Neutrophil (primary cell): ENCODE data around the gene TBXAS1.

Experiments used
- H3K27ac ChIP-seq: fragments of 200-600 bp; sonication (generic); 2 replicates; pipeline ENCODE4 v1.5.1; 2016; ENCODE audit warnings: mild to moderate bottlenecking, moderate library complexity
- H3K27me3 ChIP-seq: fragments of 200-600 bp; sonication (generic); 2 replicates; pipeline ENCODE4 v1.6.0; 2016; ENCODE audit warnings: mild to moderate bottlenecking
- H3K36me3 ChIP-seq: fragments of 200-600 bp; sonication (generic); 2 replicates; pipeline ENCODE4 v1.5.1; 2017
- H3K4me1 ChIP-seq, 2 experiments: fragments of 200-600 bp in 1 of 2; sonication (generic) in 1 of 2; 1 replicate in 1 of 2; 2 replicates in 1 of 2; pipeline versions ENCODE4 v1.5.1 to v1.6.1; 2013 to 2016; ENCODE audit warnings: low read depth in 1 of 2, low read length in 1 of 2, mild to moderate bottlenecking in 1 of 2, moderate library complexity in 1 of 2; ENCODE audit not compliant: control insufficient read depth in 1 of 2, insufficient read depth in 1 of 2
- H3K4me3 ChIP-seq, 2 experiments: fragments of 200-600 bp in 1 of 2; sonication (generic) in 1 of 2; 1 replicate in 1 of 2; 2 replicates in 1 of 2; pipeline ENCODE4 v1.5.1; 2013 to 2016; ENCODE audit warnings: low read depth in 1 of 2, low read length in 1 of 2, mild to moderate bottlenecking in 1 of 2, moderate library complexity in 1 of 2
- H3K9me3 ChIP-seq: fragments of 200-600 bp; sonication (generic); 2 replicates; pipeline ENCODE4 v1.5.1; 2016
- TF ChIP-seq, protein P1 (sequence below): fragments of 200-600 bp; sonication (generic); IDR thresholded peaks from 2 replicates; pipeline ENCODE4 v1.5.1; 2016; ENCODE audit warnings: antibody characterized with exemption

Gene TBXAS1

DNA sequence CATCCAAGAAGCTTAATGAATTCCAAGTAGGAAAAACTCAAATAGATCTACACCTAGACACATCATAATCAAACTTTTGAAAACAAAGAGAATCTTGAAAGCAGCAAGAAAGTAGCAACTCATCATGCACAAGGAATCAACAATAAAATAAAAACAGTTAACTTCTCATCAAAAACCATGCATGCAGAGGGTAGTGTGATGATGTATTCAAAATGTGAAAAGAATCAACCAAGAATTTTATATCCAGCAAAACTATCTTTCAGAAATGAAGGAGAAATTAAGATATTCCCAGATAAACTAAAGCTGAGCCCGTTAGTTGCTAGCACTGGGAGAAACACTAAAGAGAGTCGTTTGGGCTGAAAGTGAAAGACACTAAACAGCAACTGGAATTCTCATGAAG, 238.0 kb downstream of the TBXAS1 start:
- Histone ChIP-seq H3K27ac (no peak overlapping the region), H3K27me3 (no peaks in the 10 kb centered on the region), H3K4me1 (peaks cover 8 to 10% of the 10 kb centered on the region in 2 experiments), H3K9me3 (no peaks in the 10 kb centered on the region), H3K36me3 (no peaks in the 10 kb centered on the region), H3K4me3 (no peak overlapping the region)
- TF ChIP-seq, protein P1, sequence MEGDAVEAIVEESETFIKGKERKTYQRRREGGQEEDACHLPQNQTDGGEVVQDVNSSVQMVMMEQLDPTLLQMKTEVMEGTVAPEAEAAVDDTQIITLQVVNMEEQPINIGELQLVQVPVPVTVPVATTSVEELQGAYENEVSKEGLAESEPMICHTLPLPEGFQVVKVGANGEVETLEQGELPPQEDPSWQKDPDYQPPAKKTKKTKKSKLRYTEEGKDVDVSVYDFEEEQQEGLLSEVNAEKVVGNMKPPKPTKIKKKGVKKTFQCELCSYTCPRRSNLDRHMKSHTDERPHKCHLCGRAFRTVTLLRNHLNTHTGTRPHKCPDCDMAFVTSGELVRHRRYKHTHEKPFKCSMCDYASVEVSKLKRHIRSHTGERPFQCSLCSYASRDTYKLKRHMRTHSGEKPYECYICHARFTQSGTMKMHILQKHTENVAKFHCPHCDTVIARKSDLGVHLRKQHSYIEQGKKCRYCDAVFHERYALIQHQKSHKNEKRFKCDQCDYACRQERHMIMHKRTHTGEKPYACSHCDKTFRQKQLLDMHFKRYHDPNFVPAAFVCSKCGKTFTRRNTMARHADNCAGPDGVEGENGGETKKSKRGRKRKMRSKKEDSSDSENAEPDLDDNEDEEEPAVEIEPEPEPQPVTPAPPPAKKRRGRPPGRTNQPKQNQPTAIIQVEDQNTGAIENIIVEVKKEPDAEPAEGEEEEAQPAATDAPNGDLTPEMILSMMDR: no peak

DNA sequence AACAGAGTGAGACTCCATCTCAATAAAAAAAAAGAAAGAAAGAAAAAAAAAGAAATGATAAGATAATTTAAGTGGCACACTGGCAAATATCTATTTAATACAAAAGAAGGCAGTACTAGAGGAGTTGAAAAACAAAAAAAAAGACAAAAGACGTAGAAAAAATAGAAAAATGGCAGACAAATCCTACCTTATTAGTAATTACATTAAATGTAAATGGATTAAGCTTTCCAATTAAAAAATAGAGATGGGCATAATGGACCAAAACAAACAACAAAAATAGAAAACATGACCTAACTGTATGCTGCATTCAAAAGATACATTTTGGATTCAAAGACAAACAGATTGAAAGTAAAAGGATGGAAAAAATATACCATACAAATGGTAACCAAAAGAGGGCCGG, 239.0 kb downstream of the TBXAS1 start:
- H3K36me3 ChIP-seq: no peaks in the 10 kb centered on the region

DNA sequence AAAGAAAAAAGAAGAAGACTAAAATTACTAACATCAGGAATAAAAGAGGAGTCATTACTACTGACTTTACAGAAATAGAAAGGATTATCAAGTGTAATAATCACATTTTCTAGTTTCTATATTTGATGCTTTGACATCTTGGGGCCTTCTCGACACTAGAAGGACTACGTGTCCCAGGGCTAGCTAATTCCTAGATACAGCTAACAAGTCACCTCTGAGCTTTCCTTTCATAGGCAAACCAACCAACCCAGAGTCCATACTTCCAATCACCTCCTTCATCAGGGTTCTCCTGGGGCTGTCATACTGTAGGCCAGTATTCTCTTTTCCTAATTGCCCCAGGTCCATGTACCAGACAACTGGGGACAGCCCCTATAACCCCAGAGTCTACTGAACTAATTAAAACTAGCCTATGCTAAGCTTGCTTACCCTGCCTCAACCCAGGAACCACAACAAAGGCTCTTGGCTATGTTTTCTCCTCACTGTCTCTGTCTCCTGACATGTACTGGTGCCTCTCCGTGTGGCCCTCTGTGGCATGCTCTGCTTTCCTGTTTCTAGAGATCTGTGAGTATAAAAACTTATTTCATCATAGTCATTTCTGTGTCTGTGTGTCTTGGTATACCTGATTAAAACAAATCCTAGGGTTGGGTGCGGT, 240.4 kb downstream of the TBXAS1 start:
- H3K27ac ChIP-seq: no peak overlapping the region

More for the DNA sequence above, 239.0 kb downstream of the TBXAS1 start:
- Histone ChIP-seq H3K27ac (no peak overlapping the region), H3K4me1 (peaks cover 6 to 8% of the 10 kb centered on the region in 2 experiments), H3K27me3 (no peaks in the 10 kb centered on the region), H3K4me3 (no peak overlapping the region), H3K9me3 (no peaks in the 10 kb centered on the region)
- TF ChIP-seq, protein P1: no peak

More for the DNA sequence above, 240.4 kb downstream of the TBXAS1 start:
- no peaks in the 10 kb centered on the region for H3K9me3 ChIP-seq
- TF ChIP-seq, protein P1: no peak
- H3K27me3 ChIP-seq: no peaks in the 10 kb centered on the region
- H3K36me3 ChIP-seq: no peaks in the 10 kb centered on the region
- H3K4me1 ChIP-seq: no peaks in the 10 kb centered on the region
- no peak overlapping the region for H3K4me3 ChIP-seq
